Activated naive CD8-positive, alpha-beta T cell treated with anti-CD3 and anti-CD28 coated beads, Interleukin-2, amount 50 U/mL, for 24 hours (primary cell): Measurements from ENCODE around the gene GLYR1.
A peak's percentile ranks its signal among the peaks of the same experiment; 100 is the strongest.
"Not testable (repeated sequence)": the region's sequence is repeated elsewhere in the genome, so short reads cannot be mapped to it uniquely, and the experiment has no call there.

Experiments
- ATAC-seq: fragments of 150-1000 bp; cut with Tn5 transposase; one replicate; pipeline ENCODE4 v1.10.0; 2021
- DNase-seq: peaks from one replicate; pipeline ENCODE4 v3.0.0; 2021
- H3K27ac Mint-ChIP-seq: one replicate; pipeline ENCODE4 v1.8.0; 2021; ENCODE audit warnings: mild to moderate bottlenecking, mixed read lengths
- H3K27me3 Mint-ChIP-seq: one replicate; pipeline ENCODE4 v1.8.0; 2021; ENCODE audit warnings: mixed read lengths
- H3K36me3 Mint-ChIP-seq: one replicate; pipeline ENCODE4 v1.8.0; 2021; ENCODE audit warnings: low read depth, mixed read lengths
- H3K4me1 Mint-ChIP-seq: one replicate; pipeline ENCODE4 v1.8.0; 2021; ENCODE audit warnings: mixed read lengths
- H3K4me3 Mint-ChIP-seq: one replicate; pipeline ENCODE4 v1.8.0; 2021; ENCODE audit warnings: mild to moderate bottlenecking, moderate library complexity, mixed read lengths
- H3K9me3 Mint-ChIP-seq: one replicate; pipeline ENCODE4 v1.8.0; 2021; ENCODE audit warnings: mixed read lengths

Gene GLYR1

DNA sequence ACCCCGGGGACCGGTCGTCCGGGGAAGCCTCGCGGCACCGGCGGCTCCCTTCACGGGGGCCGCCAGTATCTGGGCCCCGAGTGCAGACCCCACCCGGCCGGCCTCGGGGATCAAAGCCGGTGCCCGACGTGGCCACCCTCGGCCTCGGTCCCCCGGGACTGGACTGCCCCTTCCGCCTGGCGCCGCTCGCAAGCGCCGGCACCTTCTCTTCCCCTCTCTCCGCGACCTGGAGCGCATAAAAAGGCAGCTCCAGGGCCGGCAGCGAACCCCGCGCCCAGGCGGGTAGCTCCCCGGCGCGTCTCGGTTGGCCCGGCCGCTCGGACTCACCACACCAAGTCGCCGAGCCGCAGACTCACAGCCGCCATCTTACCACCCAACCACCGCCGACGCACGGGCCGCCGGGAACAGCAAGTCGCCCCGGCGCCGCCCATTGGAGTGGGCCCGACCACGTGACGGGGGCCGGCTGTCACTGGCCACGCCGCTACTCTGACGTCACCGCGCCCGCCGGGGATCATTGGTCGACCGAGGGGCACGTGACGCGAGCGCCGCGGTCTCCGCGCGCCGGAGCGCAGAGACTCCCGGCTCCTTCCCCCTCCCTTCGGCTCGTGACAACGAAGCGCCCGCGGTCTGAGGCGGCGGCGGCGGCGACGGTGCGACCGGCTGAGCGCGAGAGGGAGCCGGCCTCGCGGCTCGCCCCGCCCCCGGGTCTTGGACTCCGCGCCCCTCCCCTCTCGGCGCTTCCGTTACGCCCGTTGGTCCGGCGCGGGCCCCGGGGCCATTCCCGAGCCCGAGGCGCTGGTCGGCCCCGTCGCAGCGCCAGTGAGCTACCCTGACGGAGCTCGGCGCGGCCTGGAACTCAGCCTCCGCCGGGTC is at the start of gene GLYR1, which contains the start of gene UBN1:
GLYR1 (minus strand) TSS at position 388 of the 873 bp plus-strand sequence; CDS start at position 365, 23 bp downstream.
UBN1 (plus strand) TSS at position 581 of the 873 bp plus-strand sequence. CDS start 5,437 bp downstream, outside the sequence.
- Mint-ChIP-seq H3K9me3 (no peaks in the 10 kb centered on the region), H3K27me3 (no peaks in the 10 kb centered on the region), H3K36me3 (peaks cover 31% of the 10 kb centered on the region)

GRCh38 chr16:4896761-4897160 is 49.7 kb upstream of the GLYR1 start:
- not testable (repeated sequence) for H3K27ac Mint-ChIP-seq, H3K4me3 Mint-ChIP-seq, H3K27me3 Mint-ChIP-seq, H3K4me1 Mint-ChIP-seq, ATAC-seq, DNase-seq, H3K9me3 Mint-ChIP-seq, H3K36me3 Mint-ChIP-seq

More for the DNA sequence above, at the start of gene GLYR1, which contains the start of gene UBN1:
- peak; percentile 100 for DNase-seq
- Mint-ChIP-seq H3K27ac (peak within 1 kb of the TSS; percentile 89), H3K4me3 (peak within 1 kb of the TSS; percentile 91), H3K4me1 (peaks cover 55% of the 10 kb centered on the region)
- peak; percentile 91 for ATAC-seq

GRCh38 chr16:4895366-4895765 is 48.3 kb upstream of the GLYR1 start:
- H3K4me3 Mint-ChIP-seq: no peak overlapping the region

GRCh38 chr16:4894276-4895150 is 47.4 kb upstream of the GLYR1 start:
- Mint-ChIP-seq H3K27me3 (no peaks in the 10 kb centered on the region), H3K27ac (no peak overlapping the region), H3K4me1 (no peaks in the 10 kb centered on the region), H3K9me3 (no peaks in the 10 kb centered on the region), H3K36me3 (no peaks in the 10 kb centered on the region), H3K4me3 (no peak overlapping the region)
- DNase-seq (no peak), ATAC-seq (no peak)

More at GRCh38 chr16:4895366-4895765, 48.3 kb upstream of the GLYR1 start:
- Mint-ChIP-seq H3K9me3 (no peaks in the 10 kb centered on the region), H3K27ac (no peak overlapping the region), H3K36me3 (no peaks in the 10 kb centered on the region), H3K27me3 (no peaks in the 10 kb centered on the region), H3K4me1 (no peaks in the 10 kb centered on the region)
- DNase-seq: no peak
- ATAC-seq: no peak

DNA sequence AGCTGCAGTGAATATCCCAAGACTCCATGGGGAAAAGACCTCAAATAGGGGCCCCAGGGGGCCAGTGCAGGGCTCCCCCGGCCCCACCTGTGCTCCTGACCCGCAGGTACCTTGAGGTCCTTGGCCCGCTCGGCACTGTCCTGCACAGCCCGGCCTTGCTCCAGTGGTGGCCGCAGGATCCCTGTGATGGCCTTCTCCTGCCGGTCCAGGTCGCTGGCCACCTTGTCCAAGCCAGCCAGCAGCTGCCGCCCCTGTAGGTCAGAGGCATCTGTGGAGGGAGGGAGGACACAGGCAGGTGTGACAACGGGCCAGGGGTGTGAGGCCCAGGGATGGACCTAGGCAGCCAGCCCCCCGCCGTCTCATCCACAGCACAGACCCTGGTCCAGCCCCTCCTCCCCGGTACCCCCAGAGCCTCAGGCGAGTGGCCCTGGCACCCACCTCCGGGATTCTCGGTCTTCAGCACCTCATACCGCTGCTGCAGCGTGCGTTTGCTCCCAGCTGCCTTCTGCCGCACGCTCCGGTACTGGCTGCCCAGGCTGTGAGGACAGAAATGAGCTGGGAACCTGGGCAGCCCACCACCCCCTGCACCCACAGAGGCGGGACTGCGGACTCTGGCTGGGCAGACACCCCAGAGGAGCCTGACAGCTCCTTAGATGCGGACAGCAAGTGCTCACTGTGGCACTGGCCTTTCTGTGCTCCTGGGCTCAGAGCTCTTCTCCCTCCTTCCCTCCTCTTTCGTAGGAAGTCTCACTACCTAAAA is 46.2 kb upstream of the GLYR1 start:
- H3K4me1 Mint-ChIP-seq: no peaks in the 10 kb centered on the region
- H3K4me3 Mint-ChIP-seq: no peak overlapping the region
- ATAC-seq: no peak
- H3K27ac Mint-ChIP-seq: no peak overlapping the region
- no peaks in the 10 kb centered on the region for H3K9me3 Mint-ChIP-seq
- H3K36me3 Mint-ChIP-seq: no peaks in the 10 kb centered on the region
- no peaks in the 10 kb centered on the region for H3K27me3 Mint-ChIP-seq
- no peak for DNase-seq

DNA sequence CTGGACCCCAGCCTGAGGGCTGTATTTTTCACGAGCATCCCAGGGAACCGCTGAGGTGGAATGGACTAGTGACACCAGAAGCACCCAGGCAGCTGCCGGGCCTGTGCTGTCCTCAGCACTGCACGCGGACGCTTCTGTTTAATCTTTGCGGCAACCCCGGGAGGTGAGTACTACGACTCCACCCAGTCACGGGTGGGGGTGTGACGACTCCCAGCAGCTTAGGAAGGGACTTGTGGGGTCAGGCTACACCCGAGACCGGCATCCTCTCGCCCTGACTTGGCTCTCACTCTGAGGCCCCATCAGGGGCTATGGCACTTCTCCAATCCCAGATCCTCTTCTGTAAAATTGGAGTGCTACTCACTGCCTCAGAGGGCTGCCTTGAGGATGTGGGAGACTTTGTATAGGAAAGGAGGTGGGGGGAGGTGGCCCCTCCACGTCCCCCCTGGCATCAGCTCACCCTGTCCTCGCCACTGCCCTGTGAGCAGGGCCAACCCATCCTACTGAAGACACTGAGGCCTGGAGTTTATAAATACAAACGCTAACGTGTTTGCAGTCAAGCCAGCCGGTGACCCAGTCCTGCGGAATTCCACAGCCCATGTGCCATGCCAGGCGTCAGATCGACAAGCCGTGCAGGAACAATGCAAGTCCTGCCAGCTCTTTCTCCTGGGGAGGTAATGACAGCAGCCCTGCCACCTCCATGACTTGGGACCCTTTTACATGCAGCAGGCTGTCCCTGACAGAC is 45.4 kb upstream of the GLYR1 start:
- ATAC-seq (no peak), DNase-seq (no peak)
- Mint-ChIP-seq H3K36me3 (no peaks in the 10 kb centered on the region), H3K27me3 (no peaks in the 10 kb centered on the region), H3K4me3 (no peak overlapping the region), H3K9me3 (no peaks in the 10 kb centered on the region), H3K27ac (no peak overlapping the region), H3K4me1 (no peaks in the 10 kb centered on the region)

GRCh38 chr16:4891886-4892216 is 44.8 kb upstream of the GLYR1 start:
- no peaks in the 10 kb centered on the region for H3K4me1 Mint-ChIP-seq
- H3K27me3 Mint-ChIP-seq: no peaks in the 10 kb centered on the region
- H3K27ac Mint-ChIP-seq: no peak overlapping the region
- DNase-seq (no peak), ATAC-seq (no peak)
- no peaks in the 10 kb centered on the region for H3K9me3 Mint-ChIP-seq
- H3K4me3 Mint-ChIP-seq: no peak overlapping the region
- H3K36me3 Mint-ChIP-seq: no peaks in the 10 kb centered on the region

DNA sequence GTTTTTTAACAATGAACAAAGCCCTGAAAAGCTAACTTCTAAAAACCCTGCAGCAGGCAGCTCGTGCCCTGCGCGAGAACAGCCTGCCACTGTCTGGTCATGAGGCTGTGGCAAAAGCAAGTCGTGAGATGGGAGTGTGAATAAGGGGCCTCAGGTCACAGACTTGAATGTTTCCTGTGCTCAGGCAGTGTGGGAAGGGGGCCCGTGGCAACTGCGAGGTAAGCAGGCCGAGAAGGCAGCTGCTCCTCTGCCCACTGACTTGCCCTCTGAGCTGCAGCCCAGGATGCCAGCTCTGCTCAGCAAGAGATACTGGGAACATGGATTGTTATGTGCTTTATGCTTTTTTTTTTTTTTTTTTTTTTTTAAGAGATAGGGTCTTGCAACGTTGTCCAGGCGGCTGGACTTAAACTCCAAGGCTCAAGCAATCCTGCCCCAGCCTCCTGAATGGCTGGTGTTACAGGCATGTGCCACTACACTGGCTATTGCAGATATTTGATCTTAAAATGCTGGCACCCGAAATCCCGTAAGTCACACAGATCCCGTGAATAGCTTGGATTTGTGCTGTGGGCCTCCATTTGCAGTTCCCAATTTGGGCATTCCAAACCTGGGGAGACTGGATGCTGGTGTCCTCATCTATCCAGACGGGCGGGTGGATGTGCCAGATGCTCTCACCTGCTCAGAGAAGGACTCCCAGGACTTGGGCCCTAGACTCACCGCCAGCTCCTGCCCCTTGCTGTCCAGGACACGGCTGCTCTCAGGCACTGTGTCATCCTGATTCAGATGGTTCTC is 44.2 kb upstream of the GLYR1 start:
- Mint-ChIP-seq H3K27ac (no peak overlapping the region), H3K9me3 (no peaks in the 10 kb centered on the region), H3K4me1 (no peaks in the 10 kb centered on the region), H3K27me3 (no peaks in the 10 kb centered on the region), H3K36me3 (no peaks in the 10 kb centered on the region), H3K4me3 (no peak overlapping the region)
- ATAC-seq (no peak), DNase-seq (no peak)

DNA sequence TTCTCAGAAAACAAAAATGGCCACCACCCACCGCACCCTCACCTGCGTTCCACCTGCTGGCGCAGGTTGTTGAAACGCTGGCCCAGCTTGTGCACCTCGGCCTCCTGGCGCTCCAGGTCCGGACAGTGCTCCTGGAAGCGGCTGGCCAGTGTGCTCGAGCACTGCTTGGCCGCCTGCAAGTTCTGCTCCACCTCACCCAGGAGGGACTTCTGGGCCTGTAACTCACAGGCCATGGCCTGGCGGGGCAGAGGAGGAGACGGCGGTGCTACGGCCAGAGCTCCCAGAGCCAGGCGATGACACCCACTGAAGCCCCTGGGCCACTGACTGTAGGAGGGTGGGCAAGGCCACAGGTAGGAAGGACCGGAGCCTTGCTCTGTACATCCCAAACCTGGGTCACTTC is 43.6 kb upstream of the GLYR1 start:
- Mint-ChIP-seq H3K9me3 (no peaks in the 10 kb centered on the region), H3K36me3 (peaks cover 3% of the 10 kb centered on the region), H3K4me3 (no peak overlapping the region), H3K4me1 (no peaks in the 10 kb centered on the region), H3K27me3 (no peaks in the 10 kb centered on the region), H3K27ac (no peak overlapping the region)
- ATAC-seq (no peak), DNase-seq (no peak)

DNA sequence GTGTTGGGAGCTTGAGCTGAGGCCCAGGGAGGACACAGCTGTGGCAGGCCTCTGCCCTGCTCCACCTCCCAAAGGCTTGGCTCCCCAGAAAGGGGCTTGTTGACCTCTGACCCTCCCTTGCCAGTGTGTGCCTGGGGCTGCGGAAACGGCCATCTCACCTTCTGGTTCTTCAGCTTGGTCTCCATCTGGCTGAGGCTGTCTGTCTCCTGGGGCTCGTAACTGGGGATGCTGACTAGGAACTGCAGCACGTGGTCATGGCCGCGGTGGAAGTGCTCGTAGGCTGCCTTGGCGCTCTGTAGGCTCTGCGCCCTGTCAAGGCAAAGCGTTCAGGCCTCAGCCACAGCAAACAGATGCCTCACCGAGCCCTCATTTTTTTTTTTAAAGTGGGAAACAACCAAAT is 42.9 kb upstream of the GLYR1 start:
- Mint-ChIP-seq H3K4me1 (no peaks in the 10 kb centered on the region), H3K4me3 (no peak overlapping the region), H3K27ac (no peak overlapping the region), H3K27me3 (no peaks in the 10 kb centered on the region), H3K36me3 (peaks cover 3% of the 10 kb centered on the region), H3K9me3 (no peaks in the 10 kb centered on the region)
- DNase-seq (no peak), ATAC-seq (no peak)

- peaks cover 14% of the 10 kb centered on the region for H3K36me3 Mint-ChIP-seq
- no peak overlapping the region for H3K4me3 Mint-ChIP-seq
- DNase-seq: no peak
- no peaks in the 10 kb centered on the region for H3K27me3 Mint-ChIP-seq
- no peaks in the 10 kb centered on the region for H3K4me1 Mint-ChIP-seq
- H3K9me3 Mint-ChIP-seq: no peaks in the 10 kb centered on the region
- no peak overlapping the region for H3K27ac Mint-ChIP-seq
- ATAC-seq: no peak
These were observed 41.5 kb upstream of the GLYR1 start for GRCh38 chr16:4888428-4889135.

GRCh38 chr16:4886151-4886550 is 39.1 kb upstream of the GLYR1 start:
- DNase-seq (no peak), ATAC-seq (no peak)
- Mint-ChIP-seq H3K27me3 (no peaks in the 10 kb centered on the region), H3K27ac (no peak overlapping the region), H3K4me1 (no peaks in the 10 kb centered on the region), H3K9me3 (no peaks in the 10 kb centered on the region), H3K36me3 (peaks cover 25% of the 10 kb centered on the region), H3K4me3 (no peak overlapping the region)
